GM12878 (cell line): ENCODE data around the gene GCDH. TPM values are rescaled to one million over a fixed set of nuclear protein-coding genes. Genes with fewer than 3 reads are reported as not detected.
A peak's percentile ranks its signal among the peaks of the same experiment; 100 is the strongest.

Experiments used
- ATF3 ChIP-seq: IDR thresholded peaks from 2 replicates; pipeline ENCODE4 v1.6.1; 2011; ENCODE audit warnings: low read depth, mild to moderate bottlenecking, low read length, moderate library complexity, borderline replicate concordance; ENCODE audit errors: extremely low read depth
- BCL3 ChIP-seq: IDR thresholded peaks from 2 replicates; pipeline ENCODE4 v1.6.1; 2011; ENCODE audit warnings: borderline replicate concordance, low read depth, mild to moderate bottlenecking, moderate library complexity, low read length; ENCODE audit not compliant: insufficient read depth, poor library complexity, severe bottlenecking
- E4F1 ChIP-seq: fragments of 450-650 bp; IDR thresholded peaks from 2 replicates; pipeline ENCODE4 v1.6.1; 2018; ENCODE audit warnings: borderline replicate concordance, mild to moderate bottlenecking; ENCODE audit not compliant: partially characterized antibody
- MTA2 ChIP-seq: fragments of 450-650 bp; IDR thresholded peaks from 2 replicates; pipeline ENCODE4 v1.6.1; 2016; ENCODE audit warnings: low read depth, mild to moderate bottlenecking, moderate library complexity
- NFYB ChIP-seq: IDR thresholded peaks from 2 replicates; pipeline ENCODE4 v1.6.1; 2011; ENCODE audit warnings: low read depth, mild to moderate bottlenecking, low read length, improper control_type of control experiment, moderate library complexity; ENCODE audit not compliant: insufficient read depth
- POU2F2 ChIP-seq: IDR thresholded peaks from 3 replicates; pipeline ENCODE4 v1.6.1; 2011; ENCODE audit warnings: low read depth, mild to moderate bottlenecking, low read length, borderline replicate concordance
- PRDM15 ChIP-seq: fragments of 450-650 bp; formaldehyde crosslinking; IDR thresholded peaks from 2 replicates; pipeline ENCODE4 v1.4.0; 2020; ENCODE audit warnings: mild to moderate bottlenecking, moderate library complexity
- SKIL ChIP-seq: fragments of 450-650 bp; IDR thresholded peaks from 2 replicates; pipeline ENCODE4 v1.6.1; 2017; ENCODE audit warnings: mild to moderate bottlenecking, low read depth, inconsistent platforms; ENCODE audit not compliant: poor library complexity, severe bottlenecking
- SMARCA5 ChIP-seq: fragments of 450-650 bp; IDR thresholded peaks from 2 replicates; pipeline ENCODE4 v1.6.1; 2017; ENCODE audit warnings: mild to moderate bottlenecking
- TBL1XR1 ChIP-seq: IDR thresholded peaks from 2 replicates; pipeline ENCODE4 v1.6.1; 2012; ENCODE audit warnings: low read depth, low read length, improper control_type of control experiment
- TCF7 ChIP-seq: IDR thresholded peaks from 2 replicates; pipeline ENCODE4 v1.6.1; 2014; ENCODE audit warnings: antibody characterized with exemption, borderline replicate concordance
- USF2 ChIP-seq: IDR thresholded peaks from 2 replicates; pipeline ENCODE4 v1.6.1; 2011; ENCODE audit warnings: low read depth, low read length, improper control_type of control experiment, borderline replicate concordance
- ZBTB33 ChIP-seq: fragments of 450-650 bp; IDR thresholded peaks from 2 replicates; pipeline ENCODE4 v1.6.1; 2017; ENCODE audit warnings: mild to moderate bottlenecking
- polyA plus RNA-seq, 11 experiments: library from polyadenylated mRNA; depleted of rRNA in 4 of 11; unstranded in 6 of 11; stranded (reverse) in 5 of 11; fragments of >200 nt; fragmentation: Nextera tagmentation in 4 of 11; fragmentation: Illumina TruSeq in 1 of 11; extraction: Ambion mirVana in 4 of 11; extraction: Trizol in 1 of 11; gene quantifications; 1 replicate in 1 of 11; 2 replicates in 10 of 11; pipeline versions ENCODE4 v1.2.1 to v1.2.3, GENCODE V29; 2011 to 2016; ENCODE audit warnings: inconsistent platforms in 2 of 11, missing spikeins in 2 of 11, low read depth in 1 of 11
- total RNA-seq, 4 experiments: library from RNA; depleted of rRNA in 3 of 4; stranded (reverse); fragments of >200 nt in 3 of 4; fragmentation: Illumina TruSeq in 1 of 4; extraction: Trizol in 1 of 4; gene quantifications; 2 replicates each; pipeline versions ENCODE4 v1.2.1 to v1.2.3, GENCODE V29; 2013 to 2021

GCDH gene
- total and polyA plus RNA-seq, 10 of the 15 experiments (the other 5 are each of a cell fraction or from before 2014, with no cell fraction given): 4.2 to 69.4 (median 39.7) TPM

GRCh38 chr19:12945479-12946091 lies 54.6 kb downstream of the GCDH start, which contains the start of gene RAD23A (continued):
- TF ChIP-seq SMARCA5 (no peak), USF2 (peak; percentile 96), POU2F2 (peak; percentile 90; the same call in 2 of the 3 replicates), E4F1 (no peak), ATF3 (peak; percentile 92; the same call in 1 of the 2 replicates), ZBTB33 (no peak), MTA2 (no peak), BCL3 (peak; percentile 83), PRDM15 (peak; percentile 64), SKIL (no peak), NFYB (no peak), TBL1XR1 (peak; percentile 65; the same call in 1 of the 2 replicates), TCF7 (no peak)
